Left lobe of liver (tissue), 2 donors: Measurements from ENCODE around the gene MBL2. TPM values are rescaled to one million over a fixed set of nuclear protein-coding genes. Genes with fewer than 3 reads are reported as not detected.

Experiments used
- ATAC-seq: fragments of 200-7000 bp; cut with Tn5 transposase; one replicate; pipeline ENCODE4 v1.9.1; 2020; ENCODE audit warnings: mild to moderate bottlenecking, moderate library complexity
- DNase-seq: peaks from one replicate; pipeline ENCODE4 v3.0.0-alpha.2; 2020; ENCODE audit warnings: low spot score
- total RNA-seq: library from RNA; stranded (reverse); gene quantifications from one replicate; pipeline ENCODE4 v1.2.1, GENCODE V29; 2021
- donor health status: DM: no; HTN: no; CAD: no; lungs with moderate emphysema.
- donor health status: DM: no; HTN: yes; CAD: no.

MBL2 gene
- total RNA-seq, 1 donor from 2014 or later = 108 TPM

- no peak for ATAC-seq
Observed at GRCh38 chr10:52774182-52774581, 1.6 kb upstream of the MBL2 start.

DNA sequence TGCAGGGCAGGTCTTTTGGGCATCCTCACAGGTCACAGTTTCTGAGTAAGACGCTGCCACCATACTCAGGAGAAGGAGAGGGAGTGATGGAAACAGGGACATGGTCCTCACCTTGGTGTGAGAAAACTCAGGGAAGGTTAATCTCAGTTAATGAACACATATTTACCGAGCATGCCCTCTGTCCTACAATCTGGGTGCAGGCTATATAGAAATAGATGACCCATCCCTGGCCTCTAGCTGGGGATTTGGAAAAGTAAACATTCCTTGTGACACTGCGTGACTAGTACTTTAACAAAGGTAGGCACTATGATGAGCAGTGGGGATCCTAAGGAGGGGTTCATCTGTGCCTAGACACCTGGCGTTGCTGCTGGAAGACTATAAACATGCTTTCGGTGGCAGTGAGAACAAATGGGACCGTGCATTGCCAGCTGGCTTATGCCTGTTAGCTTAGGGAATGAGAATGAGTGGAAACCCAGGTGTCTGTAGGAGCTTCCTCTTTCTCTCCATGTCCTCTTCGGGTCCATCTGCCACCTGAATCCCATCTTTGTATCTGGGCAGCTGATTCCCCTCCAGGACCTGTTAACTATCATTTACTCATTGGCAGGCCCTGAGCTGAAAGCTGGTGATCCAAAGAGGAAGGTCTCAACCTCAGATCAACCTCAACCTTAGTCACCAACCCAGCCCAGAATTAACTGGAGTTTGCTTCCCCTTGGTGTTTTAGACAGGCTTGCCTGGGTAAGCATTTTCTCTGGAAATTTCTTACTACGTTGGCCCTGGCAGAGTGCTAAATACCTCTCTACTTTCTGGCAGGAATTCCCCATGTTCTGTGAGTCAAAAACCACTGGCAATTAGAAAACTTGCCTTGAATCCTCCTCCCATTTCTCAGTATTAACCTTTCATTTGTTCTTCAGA, 794 bp downstream of the MBL2 start:
- DNase-seq (peak; percentile 60), ATAC-seq (peak; percentile 49)

More at GRCh38 chr10:52774182-52774581, 1.6 kb upstream of the MBL2 start:
- DNase-seq = no peak

- DNase-seq (no peak), ATAC-seq (no peak)
Observed at GRCh38 chr10:52770904-52771303, 1.7 kb downstream of the MBL2 start.

DNA sequence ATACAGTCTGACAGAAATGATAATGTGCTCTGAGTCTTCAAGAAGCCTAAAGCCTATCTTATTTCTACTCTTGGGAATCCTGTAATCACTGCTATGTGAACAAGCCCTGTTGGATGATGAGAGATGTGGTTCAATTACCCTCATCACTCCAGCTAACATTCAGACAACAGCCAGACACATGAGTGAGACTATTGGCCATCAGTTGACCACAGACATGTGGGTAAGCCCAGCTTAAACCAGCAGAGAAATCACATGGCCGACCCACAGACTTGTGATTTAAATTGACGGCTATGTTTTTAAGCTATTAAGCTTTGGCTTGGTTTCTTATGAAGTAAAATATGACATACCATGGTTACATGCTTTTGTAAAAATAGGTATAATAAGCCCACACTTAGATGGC, 2.6 kb downstream of the MBL2 start:
- ATAC-seq (no peak), DNase-seq (no peak)

- ATAC-seq (peak; percentile 56), DNase-seq (peak; percentile 71)
Observed at GRCh38 chr10:52768001-52768532, 4.5 kb downstream of the MBL2 start.

GRCh38 chr10:52762088-52762487, 10.5 kb downstream of the MBL2 start:
- DNase-seq (no peak), ATAC-seq (no peak)

- ATAC-seq (peak; percentile 55), DNase-seq (no peak)
Observed at GRCh38 chr10:52759154-52759553, 13.4 kb downstream of the MBL2 start.

- peak; percentile 6 for ATAC-seq
- DNase-seq = no peak
Observed at GRCh38 chr10:52758406-52758805, 14.2 kb downstream of the MBL2 start.

- ATAC-seq = peak; percentile 72
- no peak for DNase-seq
Observed at GRCh38 chr10:52757773-52758172, 14.8 kb downstream of the MBL2 start.

DNA sequence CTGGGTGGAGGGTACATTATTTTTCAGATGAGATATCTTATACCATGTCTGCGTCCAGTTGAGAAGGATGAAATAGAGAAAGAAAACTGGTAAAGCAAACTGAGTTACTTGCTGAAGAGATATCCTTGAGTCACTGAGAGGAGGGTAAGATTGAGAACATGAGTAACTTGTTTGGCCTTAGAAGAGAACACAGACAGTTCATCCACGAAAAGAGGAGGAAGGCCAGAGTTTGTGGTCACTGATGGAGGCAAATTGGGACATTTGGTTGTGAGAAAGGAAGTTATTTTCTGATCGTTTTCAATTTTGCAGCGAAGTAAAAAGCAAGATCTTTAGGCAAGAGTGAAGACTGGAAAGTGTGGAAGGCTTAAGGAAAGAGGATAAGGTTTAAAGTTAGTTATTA, 15.6 kb downstream of the MBL2 start:
- DNase-seq (no peak), ATAC-seq (no peak)

- no peak for DNase-seq
Observed at GRCh38 chr10:52756295-52756694, 16.3 kb downstream of the MBL2 start.

GRCh38 chr10:52755297-52756062, 17.1 kb downstream of the MBL2 start:
- ATAC-seq = peak; percentile 5
- DNase-seq = no peak

More at GRCh38 chr10:52756295-52756694, 16.3 kb downstream of the MBL2 start:
- no peak for ATAC-seq

DNA sequence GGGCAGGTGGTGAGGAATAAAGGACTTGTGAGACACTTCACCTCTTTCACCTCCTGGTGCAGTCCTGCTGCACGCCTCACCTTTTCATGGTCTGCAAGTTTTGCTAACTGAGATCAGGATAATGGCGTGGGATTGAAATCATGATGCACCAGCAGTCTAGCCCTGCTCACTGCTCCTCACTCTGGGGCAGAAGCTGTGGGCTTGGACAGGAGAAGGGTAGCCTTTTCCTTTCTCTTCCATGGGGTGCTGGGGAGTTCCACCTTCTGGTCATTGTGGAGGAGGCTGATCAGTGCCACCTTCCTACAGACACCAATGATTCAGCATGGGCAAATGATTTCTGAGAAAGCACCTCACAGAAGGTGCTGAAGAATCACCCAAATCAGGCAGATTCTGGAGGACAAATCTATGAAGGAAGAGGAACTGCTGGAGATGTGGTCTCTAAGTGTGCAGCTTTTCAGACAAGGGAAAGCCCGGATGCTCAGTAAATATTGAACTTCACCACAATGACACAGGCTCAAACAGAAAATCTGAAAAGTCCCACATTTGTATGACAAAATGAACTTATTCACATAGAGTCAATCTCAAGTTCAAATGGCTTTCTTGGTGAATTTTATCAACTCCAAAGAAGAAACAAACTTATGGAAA, 19.7 kb downstream of the MBL2 start:
- DNase-seq (no peak), ATAC-seq (no peak)

- ATAC-seq = no peak
Observed at GRCh38 chr10:52752261-52752660, 20.3 kb downstream of the MBL2 start.

GRCh38 chr10:52751337-52751736, 21.2 kb downstream of the MBL2 start:
- ATAC-seq = no peak
- DNase-seq = no peak

More at GRCh38 chr10:52752261-52752660, 20.3 kb downstream of the MBL2 start:
- DNase-seq = no peak

GRCh38 chr10:52750629-52751028, 22.0 kb downstream of the MBL2 start:
- no peak for ATAC-seq
- DNase-seq = no peak

- no peak for DNase-seq
- no peak for ATAC-seq
Observed at GRCh38 chr10:52747694-52748093, 24.9 kb downstream of the MBL2 start.

DNA sequence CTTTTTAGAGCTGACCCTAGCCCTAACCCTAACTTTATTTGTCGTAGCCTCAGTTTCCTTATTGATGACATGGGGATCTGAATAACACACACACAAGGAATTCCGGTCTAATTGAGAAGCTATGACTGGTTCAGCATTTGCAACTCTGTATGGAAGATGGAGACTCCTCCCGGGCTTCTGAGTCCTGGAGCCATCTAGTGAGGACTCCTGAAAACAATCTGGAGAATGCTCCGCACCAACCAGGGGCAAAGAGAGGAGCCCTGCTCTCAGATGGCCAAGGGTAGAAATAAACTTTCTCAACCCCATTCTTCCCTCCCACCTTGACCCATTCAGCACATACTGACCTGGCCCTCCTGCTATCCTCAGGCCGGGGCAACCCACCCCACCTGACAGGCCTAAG, 26.4 kb downstream of the MBL2 start:
- ATAC-seq (no peak), DNase-seq (no peak)

- DNase-seq (no peak), ATAC-seq (no peak)
Observed at GRCh38 chr10:52744057-52744805, 28.4 kb downstream of the MBL2 start.

DNA sequence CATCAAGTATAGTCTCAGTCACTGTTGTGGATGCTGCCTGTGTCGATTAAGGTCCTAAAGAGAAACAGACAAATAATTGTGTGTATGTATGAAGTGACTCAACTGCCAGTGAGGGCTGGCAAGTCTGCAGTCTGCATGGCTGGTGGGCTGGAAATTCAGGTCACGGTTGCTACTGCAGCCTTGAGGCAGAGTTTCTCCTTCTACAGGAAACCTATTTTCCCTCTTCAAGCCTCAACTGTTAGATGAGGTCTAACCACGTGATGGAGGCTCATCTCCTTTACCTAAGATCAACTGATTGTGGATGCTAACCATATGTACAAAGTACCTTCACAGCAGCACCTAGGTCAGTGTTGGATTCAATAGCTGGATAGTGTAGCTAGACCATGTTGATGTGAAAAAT, 29.9 kb downstream of the MBL2 start:
- no peak for DNase-seq
- ATAC-seq = no peak
